ENCODE results near the gene ZBTB20.

The ZBTB20 gene

GRCh38 chr3:114872050-114872449 is 275.0 kb downstream of the ZBTB20 start:
- DNase-seq (ENCODE audit: low read depth), result no peak

- DNase-seq (ENCODE audit: low read depth), result no peak
Measured at GRCh38 chr3:114867835-114868503, 279.1 kb downstream of the ZBTB20 start.

DNA sequence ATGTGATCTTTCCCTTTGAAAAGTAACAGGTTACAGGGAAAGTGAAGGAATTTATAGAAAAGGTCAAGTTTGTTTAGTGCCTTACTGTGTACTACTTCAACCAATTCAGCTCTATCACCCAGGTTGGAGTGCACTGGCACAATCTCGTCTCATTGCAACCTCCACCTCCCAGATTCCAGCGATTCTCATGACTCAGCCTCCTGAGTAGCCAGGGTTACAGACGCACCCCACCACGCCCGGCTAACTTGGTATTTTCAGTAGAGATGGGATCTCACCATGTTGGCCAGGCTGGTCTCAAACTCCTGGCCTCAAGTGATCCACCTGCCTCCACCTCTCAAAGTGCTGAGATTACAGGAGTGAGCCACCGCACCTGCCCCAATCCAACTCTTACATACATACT is 279.7 kb downstream of the ZBTB20 start:
- DNase-seq (ENCODE audit: low read depth), result no peak

- DNase-seq (ENCODE audit: low read depth), result no peak
Measured at GRCh38 chr3:114866430-114866829, 280.7 kb downstream of the ZBTB20 start.

GRCh38 chr3:114864970-114865369 is 282.1 kb downstream of the ZBTB20 start:
- DNase-seq (ENCODE audit: low read depth), result no peak

DNA sequence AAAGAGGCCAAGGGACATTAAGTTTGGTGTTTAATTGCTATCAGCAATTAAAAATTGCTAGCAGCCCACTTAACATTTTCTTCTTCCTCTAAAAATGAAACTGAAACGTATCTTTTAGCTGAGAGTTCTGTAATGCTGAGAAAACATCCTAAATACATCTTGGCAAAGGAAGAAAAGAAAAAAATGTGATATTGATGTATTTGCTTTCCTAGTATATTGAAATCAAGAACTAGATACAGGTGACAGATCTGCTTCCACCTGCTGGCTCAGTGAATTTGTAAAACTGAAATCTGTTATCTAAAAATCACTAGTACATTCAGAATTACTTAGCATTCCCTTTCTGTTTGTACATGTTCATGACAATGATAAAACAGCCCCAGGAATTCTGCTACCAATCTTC is 283.2 kb downstream of the ZBTB20 start:
- DNase-seq (ENCODE audit: low read depth), result no peak

- DNase-seq (ENCODE audit: low read depth), result no peak
Measured at GRCh38 chr3:114861666-114862065, 285.4 kb downstream of the ZBTB20 start.

- no peak for DNase-seq (ENCODE audit: low read depth)
Measured at GRCh38 chr3:114860531-114860930, 286.6 kb downstream of the ZBTB20 start.

GRCh38 chr3:114858329-114858728 is 288.8 kb downstream of the ZBTB20 start:
- no peak for DNase-seq (ENCODE audit: low read depth)

DNA sequence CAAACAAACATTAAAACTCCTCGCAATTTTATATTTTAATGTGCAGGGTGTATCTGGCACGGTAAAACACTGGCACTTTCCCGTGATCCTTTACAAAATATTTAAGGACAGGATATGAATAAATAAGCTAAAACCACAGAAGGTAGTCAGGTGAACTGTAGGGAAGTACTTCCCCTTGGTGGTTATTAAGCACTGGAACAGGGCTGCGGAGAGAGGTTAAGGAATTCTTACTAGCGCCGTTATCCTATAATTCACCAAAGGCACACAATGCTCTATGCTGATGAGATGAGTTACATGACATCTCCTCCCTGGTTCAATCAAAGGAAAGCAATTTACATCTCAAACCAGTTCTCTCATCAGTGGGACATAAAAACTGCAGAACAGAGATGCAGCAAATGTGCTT is 289.8 kb downstream of the ZBTB20 start:
- DNase-seq (ENCODE audit: low read depth), result no peak

DNA sequence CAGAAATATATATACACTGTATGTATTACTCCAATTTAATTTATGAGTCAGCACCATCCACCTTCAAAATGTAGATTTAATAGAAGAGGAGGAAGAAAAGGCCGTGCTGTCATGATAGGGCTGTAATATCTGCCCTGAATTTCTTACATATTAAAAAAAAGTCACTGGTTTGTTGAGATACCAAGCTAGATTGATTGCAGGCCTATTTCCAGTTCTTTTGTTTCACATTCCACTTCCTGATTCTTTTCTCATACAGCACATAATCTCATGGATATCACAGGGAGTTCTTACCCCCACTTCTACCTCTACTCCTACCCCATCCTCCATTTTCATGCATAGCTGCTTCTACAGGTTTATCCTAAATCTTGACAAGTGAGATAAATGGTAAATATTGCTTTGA is 290.3 kb downstream of the ZBTB20 start:
- no peak for DNase-seq (ENCODE audit: low read depth)

DNA sequence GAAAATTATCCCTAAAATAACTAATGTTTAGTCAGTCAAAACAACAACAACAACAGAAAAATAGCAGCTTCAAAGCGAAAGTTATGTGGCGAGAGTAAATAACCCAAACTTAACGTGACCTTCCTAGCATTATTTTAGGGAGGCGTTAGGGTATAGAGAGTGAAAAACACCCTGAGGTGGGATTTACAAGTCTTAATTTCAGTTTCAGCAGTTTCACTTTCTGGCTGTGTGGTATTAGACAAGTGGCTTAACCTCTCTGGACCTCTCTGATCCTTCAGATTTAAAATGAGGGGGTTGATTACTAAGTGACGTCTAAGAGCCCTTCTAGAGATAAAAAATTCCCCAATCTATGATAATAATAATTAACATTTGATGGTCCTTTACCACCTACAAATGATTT is 291.2 kb downstream of the ZBTB20 start:
- no peak for DNase-seq (ENCODE audit: low read depth)

- no peak for DNase-seq (ENCODE audit: low read depth)
Measured at GRCh38 chr3:114852966-114853365, 294.1 kb downstream of the ZBTB20 start.

DNA sequence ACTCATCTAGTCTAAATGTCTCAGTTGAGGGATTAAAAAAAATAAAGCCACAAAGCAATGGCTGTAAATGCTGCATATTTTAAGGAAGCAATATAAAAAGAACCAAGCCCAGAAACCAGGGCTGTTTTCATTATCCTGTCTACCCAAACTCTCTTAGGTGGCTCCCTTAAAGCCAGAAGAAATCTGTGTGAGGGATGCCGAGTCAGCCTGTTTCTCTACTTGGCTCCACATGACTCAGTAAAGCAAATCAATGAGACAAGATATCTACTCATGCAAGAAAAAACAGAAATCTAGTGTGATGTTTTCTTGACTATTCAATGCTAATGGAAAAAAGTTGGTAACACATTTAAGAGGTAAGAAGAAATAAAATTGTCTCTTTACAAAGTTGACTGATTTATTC is 296.2 kb downstream of the ZBTB20 start:
- DNase-seq (ENCODE audit: low read depth), result peak; percentile 39

DNA sequence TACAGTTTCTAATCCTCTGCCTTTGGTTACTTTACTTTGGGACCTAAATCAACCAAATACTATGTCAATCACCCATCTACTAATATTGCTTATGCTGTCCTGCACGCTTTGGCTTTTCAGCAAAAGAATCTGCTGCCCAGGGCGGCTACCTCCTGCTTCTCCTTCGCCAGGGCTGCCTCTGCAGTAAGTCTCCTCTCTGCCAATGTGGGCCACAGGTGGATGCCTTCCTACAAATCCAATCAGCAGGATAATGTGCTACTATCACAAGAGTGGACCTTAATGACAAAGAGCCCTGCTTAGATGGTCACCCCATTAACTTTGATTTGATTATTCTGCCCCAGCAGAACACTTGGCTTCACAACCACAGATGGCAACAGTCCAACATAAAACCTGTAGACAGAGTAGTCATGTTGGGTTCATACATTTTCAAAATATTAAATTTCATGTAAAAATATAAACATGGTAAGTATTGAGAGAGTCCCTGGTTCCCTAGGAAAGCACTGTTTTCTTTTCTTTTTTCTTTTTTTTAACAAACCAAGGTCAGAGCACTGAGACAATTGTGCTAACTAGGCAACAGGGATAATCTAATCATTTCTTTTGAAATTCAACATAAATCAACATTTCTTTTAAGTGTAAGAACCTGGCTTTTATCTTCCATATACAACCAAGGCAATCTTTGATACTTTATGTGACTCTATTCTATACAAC is 298.3 kb downstream of the ZBTB20 start:
- no peak for DNase-seq (ENCODE audit: low read depth)

DNA sequence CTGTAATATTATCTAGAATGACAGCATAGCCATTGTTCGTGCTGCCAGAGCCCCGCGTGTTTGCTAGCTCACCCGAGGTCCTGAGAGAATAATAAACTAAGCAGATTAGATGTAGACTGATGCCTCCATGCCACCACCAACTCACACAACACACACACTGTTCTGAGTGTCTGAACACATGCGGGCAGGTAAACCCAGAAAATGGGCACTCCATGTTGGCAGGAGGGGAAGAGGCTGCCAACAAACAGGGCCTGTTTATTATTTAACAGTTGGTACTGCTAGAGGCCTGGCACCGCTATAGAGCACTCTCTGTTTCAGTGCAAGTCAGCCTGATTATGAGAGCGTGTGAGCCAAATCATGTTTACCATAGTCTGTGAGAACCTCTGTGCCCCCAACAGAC is 299.0 kb downstream of the ZBTB20 start:
- DNase-seq (ENCODE audit: low read depth), result no peak

DNA sequence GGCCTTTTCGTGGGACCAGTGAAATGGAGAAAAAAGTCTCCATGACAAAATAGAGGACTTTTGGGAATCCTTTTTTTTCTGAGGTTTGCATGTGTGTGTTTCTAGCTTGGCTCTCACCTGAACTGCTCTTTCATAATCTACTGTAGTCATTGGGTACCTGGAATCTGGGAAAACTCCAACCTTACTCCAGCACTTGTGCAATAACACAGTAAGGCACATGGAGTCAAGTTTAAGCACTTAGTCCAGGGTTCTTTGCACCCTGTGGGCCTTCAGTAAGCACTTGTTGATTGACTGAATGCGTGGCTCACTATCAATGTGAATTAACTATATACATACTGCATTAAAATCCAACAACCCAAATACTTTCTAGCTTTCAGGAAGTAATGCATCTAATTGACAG is 299.5 kb downstream of the ZBTB20 start:
- no peak for DNase-seq (ENCODE audit: low read depth)

DNA sequence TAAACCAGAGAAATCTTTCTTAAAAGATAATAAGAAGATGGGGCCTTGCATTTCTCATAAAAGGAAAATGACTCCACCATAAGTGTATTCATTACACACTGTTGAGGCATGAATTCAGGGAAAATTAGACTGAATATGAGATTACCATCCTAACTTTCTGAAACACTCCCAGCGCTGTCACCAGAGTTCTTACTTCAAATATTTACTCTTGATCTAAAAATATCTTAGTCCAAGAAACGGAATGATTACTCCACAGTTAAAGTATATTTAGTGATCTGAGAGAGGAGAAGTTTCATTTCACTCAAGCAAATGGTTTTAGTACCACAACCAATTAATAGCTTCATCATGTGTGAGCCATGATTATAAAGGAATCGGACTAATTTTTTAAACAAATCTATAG is 300.3 kb downstream of the ZBTB20 start:
- peak; percentile 20 for DNase-seq (ENCODE audit: low read depth)

DNA sequence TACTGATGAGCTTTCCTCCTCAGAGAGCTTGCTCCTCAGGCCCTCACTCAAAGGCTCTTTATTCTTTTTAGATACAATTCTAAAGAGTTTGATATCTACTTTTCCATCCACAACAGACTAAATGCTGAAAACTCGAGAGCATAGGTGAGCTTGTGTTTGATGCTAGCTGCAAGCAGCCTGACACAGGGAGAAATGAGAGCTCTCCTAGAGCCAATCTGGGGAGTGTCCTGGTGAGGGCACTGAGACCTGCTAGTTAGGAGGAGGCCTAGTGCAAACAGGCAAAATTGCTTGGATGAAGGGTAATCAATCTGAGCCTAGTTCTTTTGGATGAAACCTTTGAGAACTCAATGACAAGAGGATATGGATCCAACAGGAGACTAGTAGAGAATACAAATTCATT is 300.8 kb downstream of the ZBTB20 start:
- DNase-seq (ENCODE audit: low read depth), result no peak

DNA sequence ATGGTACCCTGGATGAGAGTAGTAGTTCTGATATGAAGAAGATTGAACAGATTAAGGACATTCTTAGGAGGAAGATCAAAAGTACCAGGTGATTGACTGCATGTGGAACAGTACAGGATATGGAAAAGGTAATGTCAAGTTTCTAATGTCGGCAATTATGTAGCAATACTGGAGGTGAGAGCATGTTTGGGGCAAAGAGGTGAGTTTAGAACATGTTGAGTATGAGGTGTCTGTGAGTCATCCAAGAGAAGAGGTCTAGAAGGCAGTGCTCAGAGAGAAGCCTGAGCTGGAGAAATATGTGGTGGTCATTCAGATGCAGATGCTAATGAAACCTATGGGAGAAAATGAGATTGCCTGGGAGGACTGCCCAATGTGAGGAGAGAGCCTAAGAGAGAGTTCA is 305.6 kb downstream of the ZBTB20 start:
- no peak for DNase-seq (ENCODE audit: low read depth)

DNA sequence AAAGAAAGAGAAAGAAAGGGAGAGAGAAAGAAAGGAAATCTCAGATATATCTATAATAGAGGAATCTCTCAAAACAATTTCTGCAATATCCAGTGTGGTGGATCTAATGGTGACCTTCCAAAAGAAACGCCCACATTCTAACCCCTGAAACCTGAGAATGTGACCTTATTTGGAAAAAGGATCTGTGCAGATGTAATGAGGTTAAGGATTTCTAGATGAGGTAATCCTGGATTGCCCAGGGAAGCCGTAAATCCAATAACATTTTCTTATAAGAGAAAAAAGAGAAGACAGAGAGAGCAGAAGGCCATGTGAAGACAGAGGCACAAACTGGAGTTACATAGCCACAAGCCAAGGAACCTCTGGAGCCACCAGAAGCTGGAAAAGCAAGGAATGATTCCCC is 307.6 kb downstream of the ZBTB20 start:
- no peak for DNase-seq (ENCODE audit: low read depth)

- no peak for DNase-seq (ENCODE audit: low read depth)
Measured at GRCh38 chr3:114838025-114838424, 309.1 kb downstream of the ZBTB20 start.

DNA sequence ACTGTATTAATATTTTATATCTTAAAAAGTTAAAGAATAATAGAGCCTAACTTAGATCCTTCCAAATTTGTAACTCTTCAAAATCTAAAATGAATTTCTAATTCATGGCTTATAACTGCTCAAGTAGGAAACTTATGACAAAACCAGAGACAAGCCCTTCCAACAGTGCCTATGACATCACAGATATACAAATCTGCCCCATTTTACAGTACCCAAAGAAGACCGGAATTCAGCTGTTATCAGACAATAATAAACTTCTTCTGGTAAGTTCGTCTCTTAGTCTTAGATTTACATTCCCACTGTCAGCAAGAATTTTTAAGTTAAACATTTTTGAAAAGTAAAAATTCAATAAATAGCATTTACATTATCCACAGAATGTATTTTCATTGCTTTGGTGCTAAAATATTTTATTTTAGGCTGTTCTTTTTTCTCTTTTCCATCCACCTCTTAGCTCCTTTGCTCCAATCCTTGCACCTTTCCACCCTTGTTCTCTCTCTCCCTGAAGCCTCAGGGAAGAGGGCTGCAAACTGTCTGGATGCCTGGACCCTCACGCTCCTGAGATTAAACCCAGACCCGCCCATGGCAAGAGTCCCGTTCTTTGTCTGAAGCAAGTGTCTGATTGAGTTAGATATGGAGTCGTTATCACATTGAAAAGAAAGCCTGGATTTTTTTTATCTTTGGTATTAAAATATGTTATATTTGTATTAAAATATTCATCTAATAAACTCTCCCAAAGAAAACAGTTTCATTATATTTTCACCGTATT is 312.7 kb downstream of the ZBTB20 start:
- DNase-seq (ENCODE audit: low read depth), result no peak

Data from stromal cell of bone marrow (primary cell).